ENCODE data around the gene LRCH1.

The LRCH1 gene

DNA sequence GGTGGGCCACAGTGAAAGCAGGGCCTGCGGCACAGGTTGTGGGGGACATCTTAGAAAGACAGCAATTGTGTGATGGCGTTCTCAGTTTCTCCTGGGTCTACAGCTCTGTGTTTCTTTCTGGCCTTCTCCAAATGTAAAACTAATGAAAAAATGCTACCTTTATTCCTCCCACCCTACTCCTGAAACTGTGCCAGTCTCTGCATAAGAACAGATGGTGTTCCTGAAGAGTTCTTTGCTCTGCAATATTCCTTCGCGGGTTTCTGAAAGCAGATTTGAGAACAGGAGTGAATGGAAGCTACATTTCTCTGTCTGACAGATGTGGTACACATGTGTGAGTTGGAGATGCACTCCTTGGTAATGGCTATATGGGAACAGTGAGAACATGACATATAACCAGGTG lies 18.0 kb upstream of the LRCH1 start:
- DNase-seq: no peak

DNA sequence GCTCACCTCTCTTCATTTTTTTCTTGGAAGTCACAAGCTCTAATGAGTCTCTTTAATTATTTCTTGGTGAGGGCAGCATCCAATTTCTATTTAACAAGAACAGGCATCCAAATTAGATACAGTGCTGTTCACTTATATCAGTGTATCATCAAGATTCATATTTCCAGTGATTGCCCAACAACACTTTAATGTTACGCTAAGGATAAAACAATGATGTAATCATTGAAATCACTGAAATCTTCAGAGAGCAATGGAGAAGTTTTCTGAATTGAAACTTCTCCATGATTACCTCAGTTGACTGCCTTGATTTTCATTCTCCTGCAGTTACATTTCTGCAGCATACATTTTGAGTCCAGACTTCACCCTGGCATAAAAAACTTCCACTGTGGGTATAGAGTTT lies 17.1 kb upstream of the LRCH1 start:
- DNase-seq: no peak

GRCh38 chr13:46536341-46536740 lies 16.6 kb upstream of the LRCH1 start:
- DNase-seq: no peak

DNA sequence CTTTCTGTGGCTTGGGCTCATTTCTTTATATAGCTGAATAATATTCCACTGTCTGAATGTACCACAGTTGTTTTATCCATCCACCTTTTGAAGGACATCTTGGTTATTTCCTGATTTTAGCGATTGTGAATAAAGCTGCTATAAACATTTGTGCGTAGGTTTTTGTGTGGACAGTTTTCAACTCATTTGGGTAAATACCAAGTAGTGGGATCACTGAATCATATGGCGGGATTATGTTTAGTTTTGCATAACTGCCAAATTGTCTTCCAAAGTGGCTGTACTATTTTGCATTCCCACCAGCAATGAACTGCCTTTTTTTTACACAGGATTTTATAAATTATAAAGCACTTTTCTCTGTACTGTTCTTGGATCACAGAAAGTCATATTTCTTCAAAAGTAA lies 13.7 kb upstream of the LRCH1 start:
- DNase-seq: no peak

GRCh38 chr13:46541210-46541609 lies 11.8 kb upstream of the LRCH1 start:
- DNase-seq: no peak

DNA sequence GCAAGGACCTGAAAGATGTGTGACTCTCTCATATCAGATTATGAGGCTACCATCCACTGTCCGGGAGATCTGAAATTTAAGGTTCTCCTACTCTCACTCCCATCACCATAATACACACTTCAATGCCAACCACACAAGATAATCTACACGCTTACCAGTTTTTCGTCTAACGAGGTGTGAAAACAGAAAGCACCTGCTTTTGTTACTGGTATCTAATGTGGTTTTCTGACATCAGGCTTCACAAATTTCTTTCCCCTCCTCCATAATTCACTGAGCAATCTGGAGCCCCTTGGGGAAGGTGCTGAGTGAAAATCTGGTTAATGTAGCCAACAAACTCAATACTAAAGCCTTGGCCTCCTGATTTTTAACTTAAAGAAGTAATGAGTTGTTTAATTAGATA lies 10.1 kb upstream of the LRCH1 start:
- no peak for DNase-seq

- no peak for DNase-seq
These were observed 9.7 kb upstream of the LRCH1 start for GRCh38 chr13:46543287-46543686.

- DNase-seq: no peak
These were observed 8.8 kb upstream of the LRCH1 start for GRCh38 chr13:46544208-46544607.

DNA sequence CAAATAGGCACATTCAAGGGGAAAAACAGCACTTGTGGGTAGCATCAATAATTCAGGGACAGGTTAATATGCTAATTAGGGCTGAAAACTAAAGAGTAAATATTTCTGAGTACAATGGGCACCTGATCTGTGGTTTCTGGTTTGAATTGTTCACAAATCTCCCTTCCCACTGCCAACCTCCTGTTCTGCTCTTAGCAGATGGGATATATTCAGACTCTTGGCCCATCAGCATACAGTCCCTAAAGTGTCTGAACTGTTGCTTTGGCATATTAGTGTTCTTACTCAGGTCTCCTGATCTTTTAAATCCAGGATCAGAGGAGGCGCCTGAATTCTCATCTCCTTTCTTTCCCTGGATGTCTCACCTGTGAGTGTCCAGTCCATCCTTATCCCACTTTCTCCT lies 8.2 kb upstream of the LRCH1 start:
- no peak for DNase-seq

DNA sequence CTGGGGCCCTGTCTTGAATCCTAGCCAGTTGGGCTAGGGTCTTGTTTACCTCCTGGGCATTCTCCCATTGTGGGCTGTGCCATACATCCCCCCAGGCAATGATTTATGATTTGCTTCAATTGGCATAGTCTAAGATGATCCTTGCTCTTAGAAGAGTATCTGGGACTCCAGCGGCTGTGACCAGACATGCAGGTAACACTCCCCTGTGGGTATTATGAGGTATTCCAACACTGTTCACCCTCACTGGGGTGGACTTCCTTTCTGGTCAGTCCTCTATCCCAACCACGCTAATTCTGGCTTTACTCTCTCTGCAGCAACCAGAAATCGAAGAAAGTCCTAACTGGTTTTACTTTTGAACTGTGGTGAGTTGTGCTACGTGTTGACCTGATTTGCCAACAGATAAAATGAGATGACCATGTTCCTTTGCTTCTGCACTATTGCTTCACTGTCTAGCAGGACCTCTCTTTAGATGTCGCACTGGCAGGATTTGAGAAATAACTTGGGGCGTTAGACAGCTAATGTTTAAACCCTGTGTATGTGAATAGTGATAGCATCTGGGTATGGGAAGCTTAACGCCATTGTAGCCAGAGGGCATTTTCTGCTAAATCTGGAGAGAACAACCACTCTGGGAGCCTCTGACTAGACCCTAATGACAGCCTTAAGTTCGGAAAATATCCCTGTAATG lies 6.7 kb upstream of the LRCH1 start:
- DNase-seq: no peak

GRCh38 chr13:46550822-46551221 lies 2.1 kb upstream of the LRCH1 start:
- DNase-seq: no peak

GRCh38 chr13:46551410-46552302 lies 1.3 kb upstream of the LRCH1 start:
- DNase-seq: peak; percentile 72

DNA sequence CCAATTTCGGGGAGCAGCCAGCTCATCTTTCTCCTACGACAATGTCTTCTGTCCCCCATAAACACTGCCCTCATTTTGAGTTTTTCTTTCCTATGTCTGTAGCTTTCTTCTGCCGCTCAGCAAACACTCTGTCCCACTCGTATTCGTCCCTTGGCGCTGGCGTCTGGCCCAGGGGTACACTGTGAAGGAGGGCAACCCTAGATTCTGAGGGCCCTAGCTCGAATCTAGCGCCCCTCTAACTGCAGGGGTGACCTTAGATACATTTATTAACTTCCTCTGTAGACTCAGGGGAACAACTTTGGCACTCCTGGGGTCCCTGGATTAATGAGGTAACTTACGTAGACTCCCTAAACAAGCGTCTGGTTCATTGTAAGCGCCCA lies 677 bp upstream of the LRCH1 start:
- DNase-seq: no peak

DNA sequence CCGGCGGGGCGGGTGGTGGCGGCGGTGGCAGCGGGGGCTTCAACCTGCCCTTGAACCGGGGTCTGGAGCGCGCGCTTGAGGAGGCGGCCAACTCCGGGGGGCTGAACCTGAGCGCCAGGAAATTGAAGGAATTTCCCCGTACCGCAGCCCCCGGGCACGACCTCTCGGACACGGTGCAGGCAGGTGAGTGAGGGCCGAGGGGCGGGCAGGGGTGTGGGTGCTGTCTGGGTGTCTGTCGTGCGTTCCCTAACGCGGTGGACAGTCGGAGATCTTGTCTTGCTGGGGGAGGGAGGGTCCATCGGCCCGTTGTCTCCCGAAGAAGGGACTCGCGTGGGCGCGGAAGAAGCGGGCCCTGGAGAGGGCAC lies 533 bp downstream of the LRCH1 start:
- DNase-seq: peak; percentile 18

DNA sequence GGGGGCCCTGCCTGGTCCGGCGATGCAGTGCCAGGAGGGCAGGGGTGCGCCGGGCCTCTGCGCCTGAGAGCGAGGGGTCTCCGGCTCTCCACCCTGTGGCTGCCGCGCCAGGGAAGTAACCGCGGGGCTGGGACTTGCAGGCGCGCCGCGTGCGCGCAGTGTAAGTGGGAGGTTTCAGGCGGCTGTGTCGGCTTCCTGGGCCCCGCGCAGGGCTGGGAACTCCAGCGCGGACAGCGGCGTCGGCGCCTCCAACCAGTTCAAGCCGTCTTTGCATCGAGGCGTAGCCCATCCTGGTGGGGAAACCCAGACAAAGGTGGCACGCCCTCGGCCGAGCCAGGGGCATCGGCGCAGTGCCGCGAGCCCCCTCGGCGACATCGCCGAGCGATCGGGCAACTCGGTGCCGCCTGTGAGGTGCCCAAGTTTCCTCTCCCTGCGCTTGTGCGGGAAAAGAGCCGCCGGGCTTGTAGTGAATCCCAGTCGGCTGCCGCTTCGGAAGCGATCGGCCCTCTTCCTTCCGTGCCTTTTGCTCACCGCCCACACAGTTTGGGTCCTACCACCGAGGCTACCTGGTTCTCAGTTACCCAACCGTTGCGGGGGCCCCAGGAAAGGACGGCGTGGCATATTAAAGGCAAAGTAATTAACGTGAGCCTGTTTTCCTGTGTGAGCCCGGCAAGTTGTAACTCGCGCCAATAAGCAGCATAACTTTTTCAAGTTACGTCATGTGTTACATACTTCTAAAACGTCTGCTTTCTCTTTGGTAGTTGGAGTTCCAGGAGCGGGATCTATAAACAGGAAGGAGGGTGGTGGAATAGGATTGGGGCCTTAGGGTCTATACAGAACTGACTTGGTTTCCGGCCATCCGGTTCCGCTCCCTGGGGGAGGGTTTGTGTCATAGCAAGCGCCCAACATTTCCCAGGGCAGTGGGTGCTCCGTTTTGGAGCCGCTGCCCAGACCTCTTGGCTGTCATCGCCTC lies 1.2 kb downstream of the LRCH1 start:
- peak; percentile 73 for DNase-seq

DNA sequence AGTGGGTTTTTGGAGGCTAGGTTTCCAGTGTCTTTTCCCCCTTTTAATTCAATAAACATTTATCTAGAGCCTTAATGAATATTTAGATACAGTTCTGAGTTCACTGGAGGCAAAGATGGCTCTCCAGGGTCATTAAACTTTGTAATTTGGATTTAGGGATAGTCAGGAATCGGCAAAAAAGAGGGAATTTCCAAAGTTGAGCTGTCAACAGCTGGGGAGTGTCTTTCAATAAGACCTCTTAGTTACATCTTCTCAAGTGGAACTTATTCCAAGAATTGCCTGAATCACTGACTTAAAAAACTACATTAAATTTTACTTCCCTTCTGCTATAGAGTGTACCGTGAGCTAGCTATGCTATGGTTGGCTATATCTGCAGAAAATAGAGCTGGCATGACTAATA lies 2.0 kb downstream of the LRCH1 start:
- DNase-seq: no peak

DNA sequence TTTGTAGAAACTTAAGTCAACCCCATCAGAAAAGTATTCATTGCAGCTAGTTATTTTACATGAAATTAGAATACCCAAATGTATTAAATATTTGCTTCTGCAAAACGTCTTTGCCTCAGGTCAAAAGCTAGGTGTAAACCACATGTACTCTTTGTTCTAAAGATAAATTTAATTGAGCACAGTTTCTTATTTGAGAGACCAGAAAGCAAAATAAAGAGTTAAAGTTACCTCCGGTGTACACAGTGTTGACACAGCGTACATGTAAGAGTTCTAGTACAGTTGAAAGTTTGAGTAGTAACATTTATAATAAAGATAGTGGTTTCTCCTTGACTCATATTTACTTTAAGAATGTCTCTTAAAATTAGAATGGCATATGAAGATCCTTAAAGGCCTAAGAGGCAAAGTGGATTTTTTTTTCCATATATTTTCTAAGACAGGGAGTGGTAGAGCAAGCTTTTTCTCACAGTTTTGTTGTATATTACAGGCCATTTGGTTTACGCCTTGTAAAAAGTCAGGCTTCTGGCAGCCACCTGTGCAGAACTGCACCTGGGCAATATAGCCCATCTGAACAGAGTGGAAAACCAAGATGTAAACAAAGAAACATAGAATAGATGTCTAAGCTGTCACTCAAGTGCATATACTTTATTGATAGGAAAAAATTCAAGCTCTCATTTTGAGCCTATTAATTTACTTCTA lies 2.9 kb downstream of the LRCH1 start:
- no peak for DNase-seq

DNA sequence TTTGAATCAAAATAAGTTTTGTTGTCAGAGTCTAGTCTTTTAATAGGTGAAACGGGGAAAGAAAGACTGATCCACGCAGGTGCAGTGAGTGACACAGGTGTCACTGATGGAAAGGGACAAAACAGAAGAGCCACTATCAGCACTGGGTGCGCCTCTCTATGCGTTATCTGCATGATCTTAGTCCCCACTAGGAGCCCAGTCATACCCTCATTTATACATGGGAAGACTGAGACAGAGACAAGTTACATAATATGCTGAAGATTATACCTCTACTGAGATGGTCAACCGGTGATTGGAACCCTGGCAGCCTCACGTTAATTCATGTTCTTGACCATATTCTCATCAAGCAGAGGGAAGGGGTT lies 3.4 kb downstream of the LRCH1 start:
- no peak for DNase-seq

- no peak for DNase-seq
These were observed 6.4 kb downstream of the LRCH1 start for GRCh38 chr13:46559272-46559805.

GRCh38 chr13:46560778-46561177 lies 7.8 kb downstream of the LRCH1 start:
- DNase-seq: no peak

DNA sequence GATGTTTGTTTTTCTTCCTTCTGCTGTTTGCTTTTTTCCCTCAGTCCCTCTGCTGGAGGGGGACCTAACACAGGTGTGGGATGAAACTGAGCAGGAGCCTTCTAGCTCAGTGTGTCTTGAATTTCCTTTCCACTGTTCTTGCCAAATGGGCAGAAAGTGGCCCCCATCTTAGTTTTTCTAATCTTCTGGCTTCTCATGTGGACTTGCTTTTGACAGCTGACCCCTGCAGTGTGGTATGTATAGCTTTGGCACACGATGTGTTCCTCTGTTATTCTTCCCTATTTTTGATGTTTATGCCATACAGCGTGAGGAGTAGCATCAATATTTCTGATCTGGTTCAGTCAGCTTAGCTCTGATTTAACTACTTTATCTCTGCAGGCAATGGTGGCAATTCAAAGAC lies 8.3 kb downstream of the LRCH1 start:
- no peak for DNase-seq

GRCh38 chr13:46561691-46562090 lies 8.7 kb downstream of the LRCH1 start:
- no peak for DNase-seq

- DNase-seq: no peak
These were observed 9.2 kb downstream of the LRCH1 start for GRCh38 chr13:46562152-46562551.
